IMR-90 (cell line): ENCODE measurements around the gene CENPV.

Experiments used
- POLR2A ChIP-seq: IDR thresholded peaks from 2 replicates; pipeline ENCODE4 v1.6.1; 2012; ENCODE audit warnings: mild to moderate bottlenecking, low read depth, low read length
- RAD21 ChIP-seq: IDR thresholded peaks from 2 replicates; pipeline ENCODE4 v1.6.1; 2012; ENCODE audit warnings: low read length, improper control_type of control experiment
- RCOR1 ChIP-seq: IDR thresholded peaks from 2 replicates; pipeline ENCODE4 v1.6.1; 2012; ENCODE audit warnings: mild to moderate bottlenecking, low read length, improper control_type of control experiment; ENCODE audit not compliant: insufficient replicate concordance
- TF ChIP-seq, protein P1 (sequence below): conservative IDR thresholded peaks from 2 replicates; pipeline ENCODE4 v1.5.1; 2012; ENCODE audit warnings: mild to moderate bottlenecking, low read depth, low read length, improper control_type of control experiment

DNA sequence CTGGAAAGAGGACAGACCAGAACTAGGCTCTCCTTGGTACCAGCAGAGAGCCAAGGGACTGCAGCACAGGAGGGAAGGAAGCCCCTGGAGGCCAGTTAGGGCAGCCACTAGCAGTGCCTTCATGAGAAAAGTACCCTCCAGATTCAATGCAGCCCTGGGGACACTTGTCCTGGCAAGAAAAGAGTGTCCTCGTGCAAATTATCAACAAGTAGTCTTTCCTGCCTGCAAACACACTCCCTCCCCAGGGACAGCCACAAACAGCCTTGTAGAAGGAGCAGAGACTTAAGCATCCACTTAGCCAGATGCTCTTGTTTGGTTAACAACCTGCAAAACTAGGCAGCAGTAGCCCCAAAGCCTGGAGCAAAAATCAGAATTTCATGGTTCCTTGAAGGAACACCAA, 24.3 kb downstream of the CENPV start:
- TF ChIP-seq, protein P1, sequence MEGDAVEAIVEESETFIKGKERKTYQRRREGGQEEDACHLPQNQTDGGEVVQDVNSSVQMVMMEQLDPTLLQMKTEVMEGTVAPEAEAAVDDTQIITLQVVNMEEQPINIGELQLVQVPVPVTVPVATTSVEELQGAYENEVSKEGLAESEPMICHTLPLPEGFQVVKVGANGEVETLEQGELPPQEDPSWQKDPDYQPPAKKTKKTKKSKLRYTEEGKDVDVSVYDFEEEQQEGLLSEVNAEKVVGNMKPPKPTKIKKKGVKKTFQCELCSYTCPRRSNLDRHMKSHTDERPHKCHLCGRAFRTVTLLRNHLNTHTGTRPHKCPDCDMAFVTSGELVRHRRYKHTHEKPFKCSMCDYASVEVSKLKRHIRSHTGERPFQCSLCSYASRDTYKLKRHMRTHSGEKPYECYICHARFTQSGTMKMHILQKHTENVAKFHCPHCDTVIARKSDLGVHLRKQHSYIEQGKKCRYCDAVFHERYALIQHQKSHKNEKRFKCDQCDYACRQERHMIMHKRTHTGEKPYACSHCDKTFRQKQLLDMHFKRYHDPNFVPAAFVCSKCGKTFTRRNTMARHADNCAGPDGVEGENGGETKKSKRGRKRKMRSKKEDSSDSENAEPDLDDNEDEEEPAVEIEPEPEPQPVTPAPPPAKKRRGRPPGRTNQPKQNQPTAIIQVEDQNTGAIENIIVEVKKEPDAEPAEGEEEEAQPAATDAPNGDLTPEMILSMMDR, result no peak
- TF ChIP-seq POLR2A (no peak), RCOR1 (no peak), RAD21 (no peak)
